Activated CD8-positive, alpha-beta memory T cell treated with anti-CD3 and anti-CD28 coated beads, Interleukin-2, amount 50 U/mL, for 1 hour (primary cell): ENCODE data around the gene ACAP1.
"Not testable (repeated sequence)": the region's sequence is repeated elsewhere in the genome, so short reads cannot be mapped to it uniquely, and the experiment has no call there.

Experiments
- DNase-seq: peaks from one replicate; pipeline ENCODE4 v3.0.0-alpha.2; 2020; ENCODE audit errors: extremely low read depth

Gene ACAP1

DNA sequence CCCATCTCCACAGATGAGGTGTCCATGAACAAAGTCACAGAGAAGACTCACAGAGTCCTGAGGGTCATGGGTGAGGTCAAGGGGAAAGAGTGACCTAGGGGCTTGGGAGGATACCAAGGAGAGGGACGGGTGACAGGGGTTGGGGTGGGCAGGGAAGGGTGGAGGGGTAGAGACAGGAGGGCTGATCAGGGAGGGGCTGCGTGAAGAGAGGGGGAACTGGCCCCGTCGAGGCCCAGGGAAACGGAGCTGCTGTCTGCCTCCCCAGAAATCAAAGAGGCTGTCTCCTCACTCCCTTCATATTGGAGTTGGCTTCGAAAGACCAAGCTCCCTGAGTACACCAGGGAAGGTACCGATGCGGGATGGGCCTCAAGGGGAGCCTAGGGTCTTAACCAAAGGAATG is 19.2 kb downstream of the ACAP1 start:
- DNase-seq, result no peak

DNA sequence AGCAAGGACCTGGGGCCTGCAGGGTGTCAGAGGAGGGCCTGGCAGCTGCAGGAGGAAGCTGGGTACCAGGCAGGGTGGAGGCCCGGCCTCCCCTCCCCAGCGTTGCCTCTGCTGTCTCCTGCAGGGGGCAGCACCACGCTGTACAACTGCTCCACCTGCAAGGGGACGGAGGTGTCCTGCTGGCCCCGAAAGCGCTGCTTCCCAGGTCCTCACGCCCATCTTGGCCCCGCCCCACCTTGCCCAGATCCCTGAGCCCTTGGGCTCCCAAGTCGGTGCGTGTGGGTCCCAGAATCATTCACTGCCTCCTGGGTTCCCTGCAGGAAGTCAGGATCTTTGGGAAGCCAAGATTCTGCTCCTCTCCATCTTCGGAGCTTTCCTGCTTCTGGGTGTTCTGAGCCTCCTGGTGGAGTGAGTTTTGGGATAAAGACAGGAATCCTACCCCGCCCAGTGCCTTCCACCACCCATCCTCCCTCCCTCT is 19.8 kb downstream of the ACAP1 start:
- peak; percentile 35 for DNase-seq

DNA sequence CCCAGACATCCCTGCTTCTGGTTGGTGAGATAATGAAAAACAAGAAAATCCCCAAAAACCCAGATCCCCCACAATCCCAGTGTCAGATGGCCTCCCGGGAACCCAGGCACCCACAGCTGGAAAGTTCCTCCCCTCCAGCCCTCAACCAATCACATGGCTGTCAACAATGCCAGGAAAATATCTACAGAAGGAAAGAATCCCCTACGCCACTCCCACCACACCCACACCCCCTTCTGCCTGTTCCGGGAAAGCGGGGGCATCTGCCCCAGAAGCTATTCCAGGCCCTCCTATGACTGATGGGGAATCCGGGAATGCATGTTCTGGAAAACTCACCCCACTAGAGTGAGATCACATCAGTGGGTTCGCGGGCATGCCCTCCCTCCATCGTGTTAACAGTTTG is 20.4 kb downstream of the ACAP1 start:
- DNase-seq, result no peak

DNA sequence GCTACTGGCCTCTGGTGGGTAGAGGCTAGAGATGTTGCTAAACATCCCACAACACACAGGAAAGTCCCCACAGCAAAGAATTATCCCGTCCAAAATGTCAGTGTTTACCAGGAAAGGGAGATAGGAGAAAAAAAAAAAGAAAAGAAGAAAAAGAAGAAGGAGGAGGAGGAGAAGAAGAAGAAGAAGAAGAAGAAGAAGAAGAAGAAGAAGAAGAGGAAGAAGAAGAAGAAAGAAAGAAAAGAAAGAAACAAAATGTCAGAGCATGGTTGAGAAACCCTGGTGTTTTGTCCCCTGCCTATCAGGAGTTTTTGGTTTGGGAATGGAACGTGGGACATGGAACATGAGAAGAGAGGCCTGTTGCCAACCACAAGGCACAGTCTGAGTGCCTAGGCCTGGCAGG is 21.1 kb downstream of the ACAP1 start:
- DNase-seq, result no peak

DNA sequence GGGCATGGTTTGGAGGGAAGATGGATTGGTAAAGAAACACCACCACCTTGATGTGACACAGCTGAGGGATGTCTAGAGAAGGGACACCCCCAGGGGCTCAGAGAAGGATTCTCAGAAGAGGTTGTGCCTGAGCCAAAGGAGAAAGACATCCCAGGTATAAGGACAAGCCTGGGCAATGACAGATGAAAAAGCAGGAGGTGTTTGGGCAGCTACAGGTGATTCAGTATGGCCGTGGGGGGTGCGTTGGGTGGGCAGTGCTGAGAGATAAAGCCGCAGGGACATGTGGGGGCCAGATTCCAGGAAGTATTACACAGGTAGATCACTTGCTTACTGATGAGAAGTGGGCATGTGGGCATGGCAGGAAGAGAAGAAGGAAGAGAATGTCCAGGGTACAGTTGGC is 25.6 kb downstream of the ACAP1 start:
- DNase-seq, result no peak

DNA sequence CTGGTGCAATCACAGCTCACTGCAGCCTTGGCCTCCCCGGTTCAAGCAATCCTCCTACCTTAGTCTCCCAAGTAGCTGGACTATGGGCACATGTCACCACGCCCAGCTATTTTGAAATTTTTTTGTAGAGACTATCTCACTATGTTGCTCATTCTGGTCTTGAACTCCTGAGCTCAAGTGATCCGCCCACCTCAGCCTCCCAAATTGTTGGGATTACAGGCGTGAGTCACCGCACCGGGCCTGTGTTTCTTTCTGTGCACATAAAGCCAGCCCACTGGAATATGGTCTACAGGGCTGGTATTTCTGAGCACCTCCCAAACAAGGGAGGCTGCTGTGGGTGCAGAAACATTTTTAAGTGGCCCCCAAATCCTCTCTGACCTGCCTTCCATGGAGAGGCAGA is 27.0 kb downstream of the ACAP1 start:
- DNase-seq, result no peak

DNA sequence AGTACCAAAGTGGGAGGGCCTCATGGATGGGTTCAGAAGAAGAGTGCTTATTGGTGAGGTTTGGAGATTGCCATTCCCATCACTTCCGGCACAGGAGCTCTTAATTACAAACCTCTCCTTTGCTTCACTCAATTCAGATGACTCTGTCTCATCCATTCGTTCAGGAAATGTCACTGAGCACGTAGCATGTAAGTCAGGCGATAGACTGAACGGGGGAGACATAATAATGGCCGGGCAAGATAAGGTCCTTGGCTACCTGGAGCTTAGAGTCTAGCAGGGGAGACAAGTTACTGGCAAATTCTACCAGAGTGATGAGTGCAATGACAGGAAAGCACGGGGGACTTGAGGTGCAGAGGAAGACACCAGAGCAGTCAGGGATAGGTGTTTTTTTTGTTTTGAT is 29.6 kb downstream of the ACAP1 start:
- DNase-seq, result not testable (repeated sequence)

DNA sequence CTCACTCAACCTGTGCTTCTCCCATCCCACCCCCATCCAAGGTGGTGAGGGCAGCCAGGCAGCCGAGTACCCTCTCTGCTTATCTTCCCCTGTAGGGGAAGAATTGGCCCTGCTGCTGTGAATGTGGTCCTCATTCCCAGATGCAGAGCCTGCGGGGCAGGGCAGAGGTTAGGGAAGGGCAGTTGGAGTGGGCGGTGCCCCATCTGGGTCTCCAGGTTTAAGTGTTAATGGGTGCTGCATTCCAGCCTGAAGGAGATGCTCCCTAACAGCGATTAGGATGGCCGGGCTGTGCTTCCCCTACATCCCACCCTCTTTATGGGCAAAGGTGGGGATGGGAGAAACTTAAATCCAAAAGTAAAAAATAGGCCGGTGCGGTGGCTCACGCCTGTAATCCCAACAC is 30.8 kb downstream of the ACAP1 start:
- DNase-seq, result no peak

DNA sequence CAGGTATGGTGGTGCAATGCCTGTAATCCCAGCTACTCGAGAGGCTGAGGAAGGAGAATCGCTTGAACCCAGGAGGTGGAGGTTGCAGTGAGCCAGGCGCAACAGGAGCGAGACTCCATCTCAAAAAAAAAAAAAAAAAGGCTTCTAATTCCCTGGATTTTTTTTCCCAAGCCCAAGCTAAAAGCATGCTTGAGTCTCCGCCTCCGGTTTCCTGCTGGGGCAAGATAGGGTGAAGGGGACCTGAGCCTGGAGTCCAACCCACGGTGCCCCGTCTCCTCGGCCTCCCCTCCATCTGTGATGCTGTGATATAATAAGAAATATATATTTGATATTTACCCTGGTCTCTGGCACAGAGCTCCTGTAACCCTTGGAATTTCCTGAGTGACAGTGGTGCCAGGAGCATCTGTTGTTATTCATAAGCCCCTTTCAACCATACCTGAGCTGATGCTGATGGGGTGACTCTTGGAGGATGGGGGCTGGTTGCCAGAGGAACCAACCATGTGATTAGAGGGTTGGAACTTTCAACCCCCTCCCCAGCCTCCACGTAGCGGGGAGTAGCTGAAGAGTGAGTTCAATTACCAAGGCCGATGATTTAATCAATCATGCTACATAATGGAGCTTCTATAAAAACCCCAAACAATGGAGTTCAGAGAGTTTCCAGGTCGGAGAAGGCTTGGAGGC is 31.7 kb downstream of the ACAP1 start:
- no peak for DNase-seq

DNA sequence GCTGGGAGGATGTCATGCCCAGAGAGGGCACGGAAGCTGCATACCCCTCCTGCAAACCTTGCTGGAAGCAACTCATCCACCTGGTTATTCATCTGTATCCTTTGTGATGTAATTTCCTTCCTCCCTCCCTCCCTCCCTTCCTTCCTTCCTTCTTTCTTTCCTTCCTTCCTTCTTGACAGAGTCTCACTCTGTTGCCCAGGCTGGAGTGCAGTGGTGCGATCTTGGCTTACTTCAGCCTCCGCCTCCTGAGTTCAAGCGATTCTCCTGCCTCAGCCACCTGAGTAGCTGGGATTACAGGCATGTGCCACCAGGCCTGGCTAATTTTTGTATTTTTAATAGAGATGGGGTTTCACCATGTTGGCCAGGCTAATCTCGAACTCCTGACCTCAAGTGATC is 32.3 kb downstream of the ACAP1 start:
- not testable (repeated sequence) for DNase-seq

DNA sequence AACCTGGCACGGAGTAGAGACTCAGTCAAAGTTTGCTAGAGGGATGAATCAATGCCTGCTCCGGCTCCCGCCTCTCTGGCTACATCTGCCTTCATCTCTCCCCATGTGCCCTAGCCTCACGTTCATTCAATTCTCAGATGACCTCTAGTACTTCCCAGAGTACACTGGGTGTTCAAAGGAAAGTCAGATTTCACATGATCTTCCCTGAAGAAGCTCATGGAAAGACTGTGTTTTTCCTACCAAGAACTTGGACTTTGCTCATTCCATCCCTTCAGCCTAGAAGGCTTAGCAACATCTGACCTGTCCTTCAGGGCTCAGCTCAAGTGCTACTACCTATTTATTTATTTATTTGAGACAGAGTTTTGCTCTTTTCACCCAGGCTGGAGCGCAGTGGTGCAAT is 33.5 kb downstream of the ACAP1 start:
- no peak for DNase-seq

DNA sequence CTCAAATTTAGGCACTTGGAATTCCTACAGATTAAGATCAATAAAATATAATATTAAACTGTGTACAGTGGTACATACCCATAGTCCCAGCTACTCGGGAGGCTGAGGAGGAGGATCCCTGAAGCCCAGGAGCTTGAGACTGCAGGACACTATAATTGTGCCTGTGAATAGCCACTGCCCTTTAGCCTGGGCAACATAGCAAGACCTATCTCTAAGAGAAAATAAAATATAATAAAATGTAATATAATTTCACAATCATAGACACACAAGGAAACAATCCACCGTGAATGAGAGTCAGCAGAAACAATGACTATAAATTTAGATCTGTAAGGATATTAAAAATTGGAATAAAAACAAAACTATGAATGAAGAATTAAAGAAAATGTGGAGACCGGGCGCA is 34.5 kb downstream of the ACAP1 start:
- DNase-seq, result no peak

DNA sequence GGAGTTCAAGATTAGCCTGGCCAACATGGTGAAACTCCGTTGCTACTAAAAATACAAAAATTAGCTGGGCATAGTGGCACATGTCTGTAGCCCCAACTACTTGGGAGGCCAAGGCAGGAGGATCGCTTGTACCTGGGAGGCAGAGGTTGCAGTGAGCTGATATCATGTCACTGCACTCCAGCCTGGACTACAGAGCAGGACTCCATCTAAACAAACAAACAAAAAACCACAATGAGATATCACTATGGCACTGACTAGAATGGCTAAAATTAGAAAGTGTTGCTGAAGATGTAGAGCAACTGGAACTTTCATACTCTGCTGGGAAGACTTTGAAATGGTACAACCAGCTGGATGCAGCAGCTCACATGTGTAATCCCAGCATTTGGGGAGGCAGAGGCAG is 38.0 kb downstream of the ACAP1 start:
- no peak for DNase-seq

DNA sequence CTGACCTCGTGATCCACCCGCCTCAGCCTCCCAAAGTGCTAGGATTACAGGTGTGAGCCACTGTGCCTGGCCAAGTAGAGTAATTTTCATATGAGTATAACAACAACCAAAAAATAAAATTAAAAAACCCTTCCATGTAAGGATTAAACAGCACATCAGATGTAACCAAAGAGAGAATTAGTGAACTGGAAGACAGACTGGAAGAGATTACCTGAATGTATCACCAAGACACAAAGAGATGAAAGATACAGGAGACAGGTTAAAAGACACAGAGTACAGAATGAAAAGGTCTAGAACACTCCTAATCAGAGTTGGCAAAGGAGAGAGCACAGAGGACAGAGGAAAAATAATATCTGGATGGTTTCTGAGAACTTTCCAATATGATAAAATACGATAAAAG is 42.8 kb downstream of the ACAP1 start:
- no peak for DNase-seq

DNA sequence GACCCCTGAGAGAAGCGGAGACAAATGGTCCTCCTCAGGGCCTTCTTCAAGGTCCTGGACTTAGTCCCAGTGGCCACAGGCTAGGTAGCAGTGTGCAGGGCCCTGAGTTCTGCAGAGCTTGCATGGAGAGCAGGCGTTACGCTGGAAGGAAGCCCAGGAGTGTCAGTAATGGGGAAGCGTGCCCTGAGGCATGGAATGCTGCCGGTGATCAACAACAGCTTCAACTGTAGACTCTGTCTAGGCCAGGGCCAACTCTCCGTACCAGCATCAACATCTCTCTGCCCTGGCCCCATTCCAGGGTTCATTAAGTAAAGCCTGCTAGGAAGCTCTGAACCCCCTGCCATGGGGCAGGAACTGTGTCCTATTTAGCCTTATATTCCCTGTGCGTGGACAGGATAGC is 44.0 kb downstream of the ACAP1 start:
- no peak for DNase-seq

DNA sequence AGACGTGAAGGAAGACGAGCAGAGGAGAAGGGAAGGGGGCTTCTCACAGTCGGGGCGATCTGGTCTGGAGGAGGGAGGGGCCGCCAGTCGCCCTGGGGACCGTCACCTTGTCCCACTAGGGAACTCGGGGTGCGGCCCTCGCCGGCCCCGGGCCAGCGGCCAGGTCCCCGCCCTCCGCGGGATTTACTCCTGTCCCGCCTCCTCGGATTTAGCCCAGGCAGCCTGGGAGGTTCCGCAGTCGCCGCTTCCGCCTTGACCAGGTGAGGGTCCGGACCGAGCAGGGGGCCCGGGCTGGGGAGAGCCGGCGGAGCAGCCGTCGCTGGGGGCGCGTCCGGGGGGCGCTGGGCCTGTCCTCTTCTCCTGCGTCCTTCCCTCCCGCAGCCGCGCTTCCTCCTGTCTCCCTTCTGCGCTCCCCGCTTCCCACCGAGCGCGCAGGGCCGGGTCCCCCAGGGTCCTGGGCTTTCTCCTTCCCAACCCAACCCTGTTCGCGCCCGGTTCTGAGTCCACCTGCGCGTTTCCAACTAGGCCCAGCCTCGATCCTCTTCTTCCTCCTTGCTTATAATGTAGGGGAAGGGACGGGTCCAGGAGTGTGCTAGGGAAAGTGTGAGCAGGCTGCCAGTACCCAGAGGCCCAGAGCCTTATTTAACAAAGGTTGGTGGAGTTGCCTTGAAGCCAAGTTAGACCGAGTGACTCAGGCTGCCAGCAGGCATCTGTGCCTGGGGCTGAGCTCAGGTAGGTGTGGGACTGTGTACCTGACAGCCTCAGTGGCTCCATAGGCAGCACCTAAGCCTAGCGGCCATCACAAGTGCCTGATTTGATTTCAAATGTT is 44.7 kb downstream of the ACAP1 start, which contains the start of gene TNK1:
TSS of gene TNK1 (plus strand) at position 235 of the 829 bp plus-strand sequence. CDS start 1,838 bp downstream, outside the sequence.
- no peak for DNase-seq

DNA sequence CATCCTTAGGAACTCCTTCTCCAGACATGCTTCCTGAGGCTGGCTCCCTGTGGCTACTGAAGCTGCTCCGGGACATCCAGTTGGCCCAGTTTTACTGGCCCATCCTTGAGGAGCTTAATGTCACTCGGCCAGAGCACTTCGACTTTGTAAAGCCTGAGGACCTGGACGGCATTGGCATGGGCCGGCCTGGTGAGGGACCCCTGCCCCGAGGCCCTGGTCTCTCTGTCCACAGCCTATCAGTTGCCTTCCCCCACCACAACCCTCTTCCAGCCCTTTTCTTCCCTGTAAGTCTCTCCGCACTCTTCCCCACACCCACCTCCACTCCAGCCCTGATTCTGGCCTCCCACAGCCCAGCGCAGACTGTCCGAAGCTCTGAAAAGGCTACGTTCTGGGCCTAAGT is 46.6 kb downstream of the ACAP1 start:
- no peak for DNase-seq

DNA sequence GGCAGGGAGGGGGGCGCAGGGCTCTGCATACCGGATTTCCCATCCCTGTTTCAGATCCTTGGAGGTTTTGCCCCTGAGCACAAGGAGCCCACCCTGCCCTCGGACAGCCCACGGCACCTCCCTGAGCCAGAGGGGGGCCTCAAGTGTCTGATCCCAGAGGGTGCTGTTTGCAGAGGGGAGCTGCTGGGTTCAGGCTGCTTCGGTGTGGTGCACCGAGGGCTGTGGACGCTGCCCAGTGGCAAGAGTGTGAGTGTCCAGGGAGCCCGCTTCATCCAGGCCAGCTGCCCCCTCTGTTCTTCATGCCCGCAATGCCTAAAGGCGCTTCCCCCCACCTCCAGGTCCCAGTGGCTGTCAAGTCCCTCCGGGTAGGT is 47.0 kb downstream of the ACAP1 start:
- no peak for DNase-seq

DNA sequence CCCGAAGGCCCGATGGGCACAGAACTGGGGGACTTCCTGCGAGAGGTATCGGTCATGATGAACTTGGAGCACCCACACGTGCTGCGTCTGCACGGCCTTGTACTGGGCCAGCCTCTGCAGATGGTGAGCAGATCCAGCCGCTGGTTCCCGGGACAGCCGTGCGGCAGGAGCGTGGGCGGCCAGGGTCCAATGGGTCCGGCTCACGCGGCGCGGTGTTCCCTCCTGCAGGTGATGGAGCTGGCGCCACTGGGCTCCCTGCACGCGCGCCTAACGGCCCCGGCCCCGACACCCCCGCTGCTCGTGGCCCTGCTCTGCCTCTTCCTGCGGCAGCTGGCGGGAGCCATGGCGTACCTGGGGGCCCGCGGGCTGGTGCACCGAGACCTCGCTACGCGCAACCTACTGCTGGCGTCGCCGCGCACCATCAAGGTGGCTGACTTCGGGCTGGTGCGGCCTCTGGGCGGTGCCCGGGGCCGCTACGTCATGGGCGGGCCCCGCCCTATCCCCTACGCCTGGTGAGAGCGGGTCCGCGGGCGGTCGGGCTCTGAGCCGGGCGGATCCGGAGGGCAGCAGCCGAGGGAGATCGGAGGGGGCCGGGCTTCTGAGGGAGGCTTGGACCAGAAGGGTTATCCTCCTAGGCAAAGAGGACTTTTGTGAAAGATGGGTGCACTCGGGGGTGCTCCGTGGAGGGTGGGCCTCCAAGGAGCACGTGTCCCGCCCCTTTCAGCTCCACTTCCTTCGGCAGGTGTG is 47.6 kb downstream of the ACAP1 start:
- no peak for DNase-seq

DNA sequence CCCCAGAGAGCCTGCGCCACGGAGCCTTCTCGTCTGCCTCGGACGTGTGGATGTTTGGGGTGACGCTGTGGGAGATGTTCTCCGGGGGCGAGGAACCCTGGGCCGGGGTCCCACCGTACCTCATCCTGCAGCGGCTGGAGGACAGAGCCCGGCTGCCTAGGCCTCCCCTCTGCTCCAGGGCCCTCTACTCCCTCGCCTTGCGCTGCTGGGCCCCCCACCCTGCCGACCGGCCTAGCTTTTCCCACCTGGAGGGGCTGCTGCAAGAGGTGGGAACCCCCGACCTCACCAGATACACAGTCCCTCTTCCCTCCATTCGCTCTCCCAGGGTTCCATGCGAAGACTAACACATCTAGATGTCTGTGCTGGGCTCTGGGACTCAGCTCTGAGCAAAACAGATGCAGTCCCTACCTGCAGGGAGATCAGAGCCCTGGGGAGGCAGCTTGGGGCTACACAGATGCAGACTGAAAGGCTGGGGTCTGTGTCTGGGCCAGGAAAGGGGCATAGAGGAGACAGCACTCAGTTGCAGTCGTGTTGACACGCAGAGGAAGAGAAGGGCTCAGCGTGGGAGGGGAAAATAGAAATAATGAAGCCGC is 48.3 kb downstream of the ACAP1 start:
- DNase-seq, result no peak

DNA sequence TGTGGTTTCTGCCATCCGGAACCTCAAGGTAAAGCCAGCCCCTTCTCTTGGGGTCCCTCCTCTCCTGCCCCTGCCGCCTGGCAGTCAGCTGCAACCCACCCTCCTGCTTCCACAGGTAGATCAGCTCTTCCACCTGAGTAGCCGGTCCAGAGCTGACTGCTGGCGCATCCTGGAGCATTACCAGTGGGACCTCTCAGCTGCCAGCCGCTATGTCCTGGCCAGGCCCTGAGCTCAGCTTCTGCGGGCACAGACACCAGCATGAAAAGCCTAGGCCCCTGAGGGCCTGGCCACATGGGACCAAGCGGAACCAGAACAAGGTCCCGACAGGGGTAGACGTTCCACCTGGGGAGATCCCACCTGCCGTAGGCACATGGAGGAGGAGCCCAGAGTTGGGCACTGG is 52.5 kb downstream of the ACAP1 start:
- DNase-seq, result no peak
